CD4-positive, alpha-beta T cell treated with Interleukin-6 for 4 hours (primary cell): Measurements from ENCODE around the gene PTGES3L.

Source experiments
- DNase-seq: peaks from one replicate; pipeline ENCODE4 v3.0.0-alpha.2; 2020; ENCODE audit warnings: mixed read lengths

Gene PTGES3L

GRCh38 chr17:42979511-42980273 is at the start of gene PTGES3L:
Gene PTGES3L, minus strand, starts transcription at chr17:42980080. Its CDS starts 27 bp downstream, at chr17:42980053.
- DNase-seq = no peak

GRCh38 chr17:43028221-43028861 is 48.5 kb upstream of the PTGES3L start:
- DNase-seq = no peak

GRCh38 chr17:43027091-43028032 is 47.5 kb upstream of the PTGES3L start:
- no peak for DNase-seq

GRCh38 chr17:43026595-43026994 is 46.7 kb upstream of the PTGES3L start:
- DNase-seq = no peak

- DNase-seq = no peak
Observed at GRCh38 chr17:43025766-43026537, 46.1 kb upstream of the PTGES3L start.

GRCh38 chr17:43025290-43025657 is 45.4 kb upstream of the PTGES3L start:
- DNase-seq = no peak

GRCh38 chr17:43024407-43025289 is 44.8 kb upstream of the PTGES3L start, which contains the start of gene RND2:
Gene RND2, plus strand, starts transcription at chr17:43025231. Its CDS starts 117 bp downstream, at chr17:43025348.
- peak; percentile 86 for DNase-seq

GRCh38 chr17:43021741-43022512 is 42.0 kb upstream of the PTGES3L start, which contains the start of gene VAT1:
Gene VAT1, minus strand, starts transcription at chr17:43022385. Its CDS starts 63 bp downstream, at chr17:43022322.
- DNase-seq = peak; percentile 81

GRCh38 chr17:43020789-43021740 is 41.2 kb upstream of the PTGES3L start:
- DNase-seq = peak; percentile 68

- no peak for DNase-seq
Observed at GRCh38 chr17:43020030-43020621, 40.2 kb upstream of the PTGES3L start.

- DNase-seq = no peak
Observed at GRCh38 chr17:43019418-43019817, 39.5 kb upstream of the PTGES3L start.

- DNase-seq = no peak
Observed at GRCh38 chr17:43018932-43019331, 39.1 kb upstream of the PTGES3L start.

- peak; percentile 22 for DNase-seq
Observed at GRCh38 chr17:43018008-43018853, 38.4 kb upstream of the PTGES3L start.

- DNase-seq = no peak
Observed at GRCh38 chr17:43016216-43016615, 36.3 kb upstream of the PTGES3L start.

GRCh38 chr17:43015579-43015978 is 35.7 kb upstream of the PTGES3L start:
- DNase-seq = no peak

GRCh38 chr17:43014649-43015542 is 35.0 kb upstream of the PTGES3L start:
- DNase-seq = no peak
